ACC112 (cell line): ENCODE results near the gene TFCP2.

Experiments
- H2AFZ ChIP-seq: fragments of 200-600 bp; sonication (generic); one replicate; pipeline ENCODE4 v1.6.0; 2017; ENCODE audit warnings: antibody characterized with exemption, low read length; ENCODE audit not compliant: unreplicated experiment
- H3K27ac ChIP-seq: fragments of 200-600 bp; sonication (generic); 2 replicates; pipeline ENCODE4 v1.5.1; 2014; ENCODE audit warnings: low read depth, mild to moderate bottlenecking, antibody characterized with exemption, low read length, moderate library complexity
- H3K27me3 ChIP-seq: fragments of 200-600 bp; sonication (generic); 2 replicates; pipeline ENCODE4 v1.6.1; 2014; ENCODE audit warnings: mild to moderate bottlenecking, antibody characterized with exemption, low read length, moderate library complexity, mixed read lengths; ENCODE audit not compliant: insufficient read depth
- H3K36me3 ChIP-seq: fragments of 200-600 bp; sonication (generic); 2 replicates; pipeline ENCODE4 v1.6.1; 2016; ENCODE audit warnings: mild to moderate bottlenecking, antibody characterized with exemption, low read length, moderate library complexity, mixed read lengths; ENCODE audit not compliant: insufficient read depth
- H3K4me1 ChIP-seq: fragments of 200-600 bp; sonication (generic); one replicate; pipeline ENCODE4 v1.6.1; 2016; ENCODE audit warnings: low read length, mixed read lengths; ENCODE audit not compliant: insufficient read depth, unreplicated experiment, control insufficient read depth
- H3K4me3 ChIP-seq: fragments of 200-600 bp; sonication (generic); 2 replicates; pipeline ENCODE4 v1.5.1; 2014; ENCODE audit warnings: mild to moderate bottlenecking, low read depth, low read length
- H3K79me2 ChIP-seq: fragments of 200-600 bp; sonication (generic); one replicate; pipeline ENCODE4 v1.6.0; 2016; ENCODE audit warnings: low read length; ENCODE audit not compliant: control insufficient read depth, unreplicated experiment, insufficient read depth

The TFCP2 gene

DNA sequence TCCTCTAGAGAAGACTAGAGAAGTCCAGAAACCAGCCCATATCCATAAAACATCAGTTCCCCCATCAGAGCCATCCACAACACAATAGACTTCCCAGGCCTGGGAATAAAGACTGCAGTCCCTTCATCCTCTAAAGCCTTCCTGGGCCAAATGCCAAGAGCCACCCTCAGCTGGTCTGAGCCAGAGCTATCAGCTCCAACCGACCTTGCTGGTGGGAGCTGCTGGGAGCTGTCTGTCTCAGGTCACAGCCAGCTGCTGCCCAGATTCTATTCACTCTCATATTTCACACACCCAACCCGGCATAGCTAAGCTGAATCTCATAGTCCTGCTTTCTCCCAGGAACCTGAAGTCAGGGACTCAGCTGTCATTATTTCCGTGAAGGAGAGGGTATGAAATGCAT, 10.9 kb upstream of the TFCP2 start:
- H3K4me1 ChIP-seq: no peaks in the 10 kb centered on the region
- H3K27me3 ChIP-seq: no peaks in the 10 kb centered on the region
- no peaks in the 10 kb centered on the region for H3K79me2 ChIP-seq
- H2AFZ ChIP-seq: no peak overlapping the region
- no peak overlapping the region for H3K27ac ChIP-seq
- no peak overlapping the region for H3K4me3 ChIP-seq
- H3K36me3 ChIP-seq: no peaks in the 10 kb centered on the region

DNA sequence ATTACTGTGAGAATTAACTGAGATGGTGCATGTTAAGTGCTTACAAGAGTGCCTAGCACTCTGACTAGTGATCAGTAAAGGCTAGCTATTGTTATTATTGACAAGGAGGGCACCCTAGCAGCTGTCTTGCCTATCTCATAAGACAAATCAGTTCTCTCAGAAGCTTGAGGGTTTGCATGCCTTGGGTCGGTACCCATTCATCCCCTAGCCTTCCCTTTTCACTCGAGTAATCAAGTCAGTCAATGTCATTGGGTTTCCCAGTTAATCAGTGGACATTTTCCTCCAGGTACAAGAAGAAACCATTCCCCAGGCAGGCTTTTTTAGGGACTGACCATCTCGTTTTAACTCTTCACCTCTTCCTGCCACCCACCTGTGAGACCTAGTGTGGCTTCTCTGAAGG, 10.4 kb upstream of the TFCP2 start:
- Histone ChIP-seq H3K27me3 (no peaks in the 10 kb centered on the region), H2AFZ (no peak overlapping the region), H3K36me3 (no peaks in the 10 kb centered on the region), H3K79me2 (no peaks in the 10 kb centered on the region), H3K4me3 (no peak overlapping the region), H3K27ac (no peak overlapping the region), H3K4me1 (no peaks in the 10 kb centered on the region)

- no peaks in the 10 kb centered on the region for H3K36me3 ChIP-seq
- H3K27me3 ChIP-seq: no peaks in the 10 kb centered on the region
- H3K4me3 ChIP-seq: no peak overlapping the region
- no peak overlapping the region for H3K27ac ChIP-seq
- H2AFZ ChIP-seq: no peak overlapping the region
- H3K4me1 ChIP-seq: no peaks in the 10 kb centered on the region
- H3K79me2 ChIP-seq: no peaks in the 10 kb centered on the region
These were observed 8.6 kb upstream of the TFCP2 start for GRCh38 chr12:51181558-51181957.

GRCh38 chr12:51177897-51178296, 5.0 kb upstream of the TFCP2 start:
- H3K27ac ChIP-seq: no peak overlapping the region
- no peaks in the 10 kb centered on the region for H3K27me3 ChIP-seq
- H3K79me2 ChIP-seq: no peaks in the 10 kb centered on the region
- no peaks in the 10 kb centered on the region for H3K4me1 ChIP-seq
- no peaks in the 10 kb centered on the region for H3K36me3 ChIP-seq
- no peak overlapping the region for H3K4me3 ChIP-seq
- no peak overlapping the region for H2AFZ ChIP-seq

GRCh38 chr12:51174501-51174900, 1.6 kb upstream of the TFCP2 start:
- Histone ChIP-seq H3K27ac (no peak overlapping the region), H3K4me1 (peaks cover 8% of the 10 kb centered on the region), H2AFZ (peak overlapping the region; percentile 51), H3K4me3 (no peak overlapping the region), H3K79me2 (peaks cover 27% of the 10 kb centered on the region), H3K36me3 (no peaks in the 10 kb centered on the region), H3K27me3 (no peaks in the 10 kb centered on the region)

DNA sequence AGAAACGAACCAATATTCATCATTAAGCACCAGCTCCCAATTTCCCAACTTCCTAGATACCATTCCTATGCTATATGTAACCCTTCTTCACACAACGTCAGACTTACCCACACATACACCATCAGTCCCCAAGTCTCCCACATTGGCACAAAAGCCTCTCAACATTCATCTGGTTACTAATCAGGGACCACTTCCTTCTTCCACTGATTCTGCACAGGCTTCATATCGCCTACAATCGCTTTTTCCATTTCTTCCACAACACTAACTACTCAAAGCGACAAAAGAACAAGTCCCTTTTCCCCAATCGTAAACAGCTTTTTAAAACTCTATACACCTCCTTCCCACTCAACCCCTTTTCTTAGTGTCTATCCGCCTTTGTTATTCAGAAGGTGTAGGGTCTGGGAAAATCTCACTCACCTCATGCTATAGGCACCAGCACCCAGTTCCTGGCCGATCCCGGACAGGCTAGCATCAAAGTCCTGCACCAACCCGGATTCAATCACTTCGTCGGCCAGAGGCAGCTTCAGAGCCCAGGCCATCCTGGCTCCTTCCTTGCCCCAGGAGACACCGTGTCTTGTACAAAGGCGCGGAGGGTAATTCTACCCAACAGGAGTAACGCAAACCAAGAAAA, 936 bp downstream of the TFCP2 start:
- peaks cover 35% of the 10 kb centered on the region for H3K79me2 ChIP-seq
- H3K36me3 ChIP-seq: no peaks in the 10 kb centered on the region
- peak overlapping the region; percentile 96 for H3K27ac ChIP-seq
- H3K4me3 ChIP-seq: peak overlapping the region; percentile 91
- peak overlapping the region; percentile 80 for H2AFZ ChIP-seq
- peaks cover 8% of the 10 kb centered on the region for H3K4me1 ChIP-seq
- no peaks in the 10 kb centered on the region for H3K27me3 ChIP-seq

DNA sequence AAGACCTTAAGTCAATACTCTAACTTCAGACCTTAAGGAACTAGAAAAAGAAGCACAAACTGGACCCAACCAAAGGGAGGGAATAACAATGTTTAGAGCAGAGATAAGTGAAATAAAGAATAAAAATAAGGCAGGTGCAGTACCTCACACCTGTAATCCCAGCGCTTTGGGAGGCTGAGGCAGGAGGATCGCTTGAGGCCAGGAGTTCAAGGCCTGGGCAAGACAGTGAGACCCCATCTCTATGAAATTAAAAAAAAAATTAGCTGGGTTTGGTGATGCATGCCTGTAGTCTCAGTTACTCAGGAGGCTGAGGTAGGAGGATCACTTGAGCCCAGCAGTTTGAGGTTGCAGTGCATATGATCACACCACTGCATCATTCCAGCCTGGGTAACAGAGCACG, 9.1 kb downstream of the TFCP2 start:
- H3K79me2 ChIP-seq: peaks cover 41% of the 10 kb centered on the region
- H3K27ac ChIP-seq: no peak overlapping the region
- H3K36me3 ChIP-seq: 0 out of 2 replicates have a peak, but pooled peaks cover 3% of the 10 kb centered on the region
- H3K4me3 ChIP-seq: no peak overlapping the region
- peaks cover 7% of the 10 kb centered on the region for H3K4me1 ChIP-seq
- no peak overlapping the region for H2AFZ ChIP-seq
- H3K27me3 ChIP-seq: no peaks in the 10 kb centered on the region

DNA sequence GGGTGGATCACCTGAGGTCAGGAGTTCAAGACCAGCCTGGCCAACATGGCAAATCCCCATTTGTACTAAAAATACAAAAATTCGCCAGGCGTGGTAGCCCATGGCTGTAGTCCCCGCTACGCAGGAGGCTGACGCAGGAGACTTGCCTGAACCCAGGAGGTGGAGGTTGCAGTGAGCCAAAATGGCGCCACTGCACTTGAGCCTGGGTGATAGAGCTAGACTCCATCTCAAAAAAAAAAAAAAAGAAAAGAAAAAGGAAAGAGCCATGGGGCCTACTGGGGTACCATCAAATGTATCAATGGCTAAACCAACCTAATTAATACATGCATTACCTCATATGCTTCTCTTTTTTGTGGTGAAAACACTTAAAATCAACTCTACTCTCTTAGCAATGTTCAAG, 10.7 kb downstream of the TFCP2 start:
- Histone ChIP-seq H3K27me3 (no peaks in the 10 kb centered on the region), H3K4me3 (no peak overlapping the region), H3K36me3 (0 out of 2 replicates have a peak, but pooled peaks cover 3% of the 10 kb centered on the region), H2AFZ (no peak overlapping the region), H3K79me2 (peaks cover 35% of the 10 kb centered on the region), H3K4me1 (peaks cover 7% of the 10 kb centered on the region), H3K27ac (no peak overlapping the region)

- Histone ChIP-seq H3K27ac (no peak overlapping the region), H3K27me3 (no peaks in the 10 kb centered on the region), H3K79me2 (peaks cover 29% of the 10 kb centered on the region), H3K36me3 (0 out of 2 replicates have a peak, but pooled peaks cover 3% of the 10 kb centered on the region), H3K4me1 (peaks cover 7% of the 10 kb centered on the region), H2AFZ (no peak overlapping the region), H3K4me3 (no peak overlapping the region)
These were observed 12.0 kb downstream of the TFCP2 start for GRCh38 chr12:51160814-51161459.

GRCh38 chr12:51156245-51156765, 16.6 kb downstream of the TFCP2 start:
- peaks cover 7% of the 10 kb centered on the region for H3K4me1 ChIP-seq
- no peak overlapping the region for H3K4me3 ChIP-seq
- H3K27me3 ChIP-seq: no peaks in the 10 kb centered on the region
- no peaks in the 10 kb centered on the region for H3K79me2 ChIP-seq
- H3K27ac ChIP-seq: no peak overlapping the region
- no peaks in the 10 kb centered on the region for H3K36me3 ChIP-seq
- H2AFZ ChIP-seq: no peak overlapping the region

- Histone ChIP-seq H3K27ac (no peak overlapping the region), H3K4me3 (no peak overlapping the region), H3K4me1 (no peaks in the 10 kb centered on the region), H2AFZ (no peak overlapping the region), H3K79me2 (no peaks in the 10 kb centered on the region), H3K27me3 (no peaks in the 10 kb centered on the region), H3K36me3 (no peaks in the 10 kb centered on the region)
These were observed 20.0 kb downstream of the TFCP2 start for GRCh38 chr12:51152953-51153352.
